VCaP (cell line): ENCODE measurements around the gene CREG1.

ENCODE experiments used
- H3K27ac ChIP-seq: fragments of 450-650 bp; 2 replicates; pipeline ENCODE4 v1.5.1; 2017
- TF ChIP-seq, protein P1 (sequence below): fragments of 450-650 bp; conservative IDR thresholded peaks from 2 replicates; pipeline ENCODE4 v1.5.1; 2017; ENCODE audit warnings: mild to moderate bottlenecking, moderate library complexity

The CREG1 gene

DNA sequence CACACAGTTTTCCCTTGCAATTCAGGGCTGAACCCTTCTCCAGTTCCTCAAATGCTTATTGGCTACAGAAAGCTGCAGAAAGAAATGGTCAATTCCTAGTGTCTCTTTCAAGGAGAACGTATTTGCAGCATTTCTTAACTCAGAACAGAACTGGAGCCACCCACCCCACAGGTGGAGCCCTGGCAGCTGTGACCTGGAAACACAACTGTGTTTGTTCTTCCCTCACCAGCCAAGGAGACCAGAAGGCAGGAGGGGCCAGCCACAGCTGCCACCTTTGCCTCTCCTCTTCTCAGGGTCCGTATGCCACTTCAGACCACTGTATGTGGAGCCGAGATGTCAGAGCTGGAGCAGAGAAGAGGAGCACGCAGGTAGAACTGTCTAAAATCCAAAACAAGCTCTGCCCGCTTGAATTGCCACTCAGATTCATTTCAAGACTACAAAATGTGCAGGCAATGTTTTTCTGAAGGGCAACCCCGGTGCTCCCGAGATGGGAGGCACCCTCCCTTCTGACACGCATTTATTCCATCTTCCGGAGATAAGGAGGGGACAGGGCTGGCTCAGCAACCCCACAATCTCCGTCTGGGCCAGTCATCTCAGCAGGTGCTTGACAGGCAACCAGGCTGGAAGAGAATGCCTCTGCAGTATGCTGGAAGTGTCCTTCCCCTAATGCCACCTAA is 51.9 kb downstream of the CREG1 start:
- TF ChIP-seq, protein P1, sequence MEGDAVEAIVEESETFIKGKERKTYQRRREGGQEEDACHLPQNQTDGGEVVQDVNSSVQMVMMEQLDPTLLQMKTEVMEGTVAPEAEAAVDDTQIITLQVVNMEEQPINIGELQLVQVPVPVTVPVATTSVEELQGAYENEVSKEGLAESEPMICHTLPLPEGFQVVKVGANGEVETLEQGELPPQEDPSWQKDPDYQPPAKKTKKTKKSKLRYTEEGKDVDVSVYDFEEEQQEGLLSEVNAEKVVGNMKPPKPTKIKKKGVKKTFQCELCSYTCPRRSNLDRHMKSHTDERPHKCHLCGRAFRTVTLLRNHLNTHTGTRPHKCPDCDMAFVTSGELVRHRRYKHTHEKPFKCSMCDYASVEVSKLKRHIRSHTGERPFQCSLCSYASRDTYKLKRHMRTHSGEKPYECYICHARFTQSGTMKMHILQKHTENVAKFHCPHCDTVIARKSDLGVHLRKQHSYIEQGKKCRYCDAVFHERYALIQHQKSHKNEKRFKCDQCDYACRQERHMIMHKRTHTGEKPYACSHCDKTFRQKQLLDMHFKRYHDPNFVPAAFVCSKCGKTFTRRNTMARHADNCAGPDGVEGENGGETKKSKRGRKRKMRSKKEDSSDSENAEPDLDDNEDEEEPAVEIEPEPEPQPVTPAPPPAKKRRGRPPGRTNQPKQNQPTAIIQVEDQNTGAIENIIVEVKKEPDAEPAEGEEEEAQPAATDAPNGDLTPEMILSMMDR, result no peak
- no peak overlapping the region for H3K27ac ChIP-seq

DNA sequence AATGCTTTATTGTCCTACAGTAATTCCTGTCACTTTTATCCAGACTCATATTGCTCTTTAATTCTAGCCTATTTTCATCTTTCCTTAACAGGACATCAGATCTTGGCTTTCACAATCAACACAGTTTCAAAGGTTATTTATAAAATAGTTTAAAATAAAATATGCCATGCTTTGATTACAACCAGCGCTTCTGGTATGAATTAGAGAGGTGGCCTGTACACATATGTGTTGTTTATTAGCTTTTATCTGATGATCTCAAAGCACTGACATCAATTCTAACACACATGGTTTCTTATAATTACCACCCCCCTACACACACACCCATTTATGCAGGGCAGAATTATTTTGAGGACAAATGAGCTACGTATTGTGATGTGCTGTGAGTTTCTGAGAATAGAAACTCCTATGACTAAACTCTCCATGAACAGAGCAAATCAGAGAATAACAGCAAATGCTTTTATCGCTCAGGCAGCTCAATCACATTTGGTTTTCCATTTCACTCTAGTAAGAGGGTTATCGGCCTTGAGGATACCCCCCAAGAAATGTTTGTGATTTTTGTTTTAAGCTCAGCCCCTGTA is 53.2 kb downstream of the CREG1 start:
- TF ChIP-seq, protein P1, result no peak
- no peak overlapping the region for H3K27ac ChIP-seq

DNA sequence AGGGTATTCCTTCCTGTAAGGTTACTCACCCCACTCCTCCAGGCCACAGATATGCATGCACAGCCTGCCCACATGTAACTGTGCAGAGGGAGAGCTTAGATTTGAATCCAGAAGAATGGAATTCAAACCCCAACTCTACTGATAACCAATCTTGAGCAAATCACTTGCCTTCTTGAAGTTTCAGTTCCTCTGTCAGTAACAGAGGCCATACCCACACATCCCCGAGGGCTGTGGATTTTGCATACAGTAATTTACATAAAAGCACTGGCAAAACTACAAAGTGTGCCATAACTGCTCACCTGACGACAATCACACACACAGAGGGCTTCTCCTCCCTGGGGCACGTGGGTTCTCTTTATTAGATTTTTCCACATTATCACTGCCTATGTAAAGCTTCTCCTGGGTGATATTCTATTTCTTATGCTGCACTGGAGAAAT is 53.9 kb downstream of the CREG1 start:
- H3K27ac ChIP-seq, result no peak overlapping the region
- TF ChIP-seq, protein P1, result no peak

DNA sequence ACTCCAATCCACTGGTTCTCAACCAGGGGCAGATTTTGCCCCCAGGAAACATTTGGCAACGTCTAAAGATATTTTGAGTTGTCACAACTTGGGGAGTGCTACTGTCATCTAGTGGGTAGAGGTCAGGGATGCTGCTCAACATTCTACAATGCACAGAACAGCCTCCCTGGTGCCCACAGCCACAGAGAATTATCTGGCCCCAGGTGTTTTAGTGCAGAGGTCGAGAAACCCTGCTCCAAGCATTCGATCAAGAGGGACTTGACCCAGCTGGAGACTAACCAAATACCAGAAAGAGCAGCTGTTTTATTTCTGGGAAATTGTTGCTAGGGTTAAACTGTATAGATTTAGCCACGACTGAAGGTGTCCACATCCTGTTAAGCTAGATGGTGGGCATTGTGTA is 54.5 kb downstream of the CREG1 start:
- TF ChIP-seq, protein P1, result no peak
- no peak overlapping the region for H3K27ac ChIP-seq

DNA sequence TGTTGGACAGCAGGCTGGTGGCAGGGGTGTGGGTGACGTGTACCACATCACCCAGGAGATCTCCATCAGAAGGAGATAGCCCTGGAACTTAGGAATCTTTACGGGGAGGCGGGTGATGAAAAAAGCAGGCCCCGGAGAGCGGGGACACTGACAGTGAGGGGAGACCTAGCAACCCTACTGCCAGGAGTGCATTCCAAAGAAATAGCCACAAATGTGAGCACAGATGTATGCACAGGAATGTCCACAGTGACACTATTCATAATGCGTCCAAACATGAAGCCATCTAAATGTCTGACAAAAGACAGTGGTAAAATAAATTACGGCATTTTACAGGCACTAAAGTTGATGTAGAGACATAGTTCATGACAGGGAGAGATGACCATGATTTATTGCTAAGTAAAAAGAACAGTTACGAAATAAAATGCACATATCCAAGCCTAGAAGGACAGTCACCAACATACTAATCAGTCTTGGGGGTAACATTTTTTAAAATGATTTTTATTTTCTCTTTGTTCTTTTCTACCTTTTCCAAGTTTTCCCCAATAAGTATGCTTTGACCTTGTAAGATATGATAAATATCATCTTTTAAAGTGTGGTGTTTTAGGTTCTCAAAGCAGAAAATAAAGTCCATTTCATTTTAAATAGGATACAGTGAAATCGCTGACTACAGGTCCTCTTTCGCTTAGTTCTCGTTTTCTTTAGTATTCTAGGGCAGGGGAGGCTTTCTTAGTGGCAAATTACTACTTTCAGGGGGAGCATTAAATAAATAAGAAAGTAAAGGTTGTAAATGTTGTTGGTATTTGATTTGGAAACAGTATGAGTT is 56.6 kb downstream of the CREG1 start:
- no peak overlapping the region for H3K27ac ChIP-seq
- TF ChIP-seq, protein P1, result no peak

DNA sequence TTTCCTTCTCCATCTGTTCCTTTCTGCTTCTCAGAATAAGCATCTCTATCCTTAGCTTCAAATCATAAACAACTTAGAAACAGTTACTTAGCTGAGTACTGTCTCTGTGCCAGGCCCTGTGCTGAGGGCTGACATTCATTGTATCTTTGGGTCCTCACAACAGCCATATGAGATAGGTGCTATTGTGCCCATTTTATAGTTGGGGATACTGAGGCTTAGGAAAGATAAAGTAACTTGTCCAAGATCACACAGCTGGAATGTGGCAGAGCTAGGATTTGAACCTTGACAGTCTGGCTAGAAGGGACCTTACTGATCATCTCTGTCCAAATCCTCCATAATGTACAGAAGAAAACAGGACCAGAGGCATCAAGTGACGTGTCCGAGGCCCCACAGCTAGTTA is 60.2 kb downstream of the CREG1 start:
- H3K27ac ChIP-seq, result no peak overlapping the region
- TF ChIP-seq, protein P1, result no peak

DNA sequence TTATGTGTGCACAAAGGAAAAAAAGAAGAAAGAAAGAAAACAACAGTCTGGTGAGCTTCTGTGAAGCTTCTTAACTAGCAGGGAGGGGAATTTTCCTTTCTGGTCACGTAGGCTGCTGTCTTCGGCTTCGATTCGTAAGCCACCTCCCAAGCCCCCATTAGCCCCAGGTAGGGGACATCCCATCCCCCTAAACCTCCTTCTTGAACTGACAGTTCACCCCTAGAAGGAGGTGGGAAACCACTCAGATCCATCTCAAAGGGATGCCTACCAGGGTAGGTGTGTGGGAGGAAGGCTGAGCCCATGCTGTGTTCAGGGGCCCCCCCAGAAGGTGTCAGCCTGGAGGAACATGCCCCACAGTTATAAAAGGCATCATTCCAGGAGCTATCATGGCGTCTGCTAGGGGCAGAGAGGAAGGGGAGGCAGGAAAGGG is 61.1 kb downstream of the CREG1 start:
- TF ChIP-seq, protein P1, result no peak
- no peak overlapping the region for H3K27ac ChIP-seq
